ENCODE measurements around the gene CIAO2B. TPM values are rescaled to one million over a fixed set of nuclear protein-coding genes. Genes with fewer than 3 reads are reported as not detected.

Gene CIAO2B
- total RNA-seq, 4 donors from 2014 or later: 15.3 to 93.8 (median 51.6) TPM

GRCh38 chr16:66908762-66909559 lies 25.2 kb downstream of the CIAO2B start:
- no peak overlapping the region for H3K27ac ChIP-seq
- in situ Hi-C loops (cut with MboI; ENCODE audit: low pct_ligation_motif_present in 1 of 4, low pct_unique_long_range_greater_than_20kb in 1 of 4, low sequenced_read_pairs in 3 of 4) (no loop called here), intact Hi-C loops (cut with DNase I; ENCODE audit: low total_unique reads) (no loop called here)
- H3K36me3 ChIP-seq: no peaks in the 10 kb centered on the region
- TF ChIP-seq POLR2AphosphoS5 (IDR thresholded peaks at IDR 0.05) (no peak), EP300 (IDR thresholded peaks at IDR 0.05; ENCODE audit: low read depth) (no peak), POLR2A (IDR thresholded peaks at IDR 0.05) (no peak), CTCF (IDR thresholded peaks at IDR 0.05) (no peak)
- DNase-seq: no peak
- H3K9me3 ChIP-seq: no peaks in the 10 kb centered on the region
- H3K27me3 ChIP-seq: no peaks in the 10 kb centered on the region
- H3K4me3 ChIP-seq: no peak overlapping the region
- H3K4me1 ChIP-seq: peaks cover 10 to 21% (median 15%) of the 10 kb centered on the region in 4 donors
- WGBS, 2 donors (ENCODE audit: low coverage in 1 of 2): 87 to 88% methylated on average over 3 to 14 of the region's 14 CpGs

- no peak overlapping the region for H3K4me3 ChIP-seq
- H3K4me1 ChIP-seq: peaks cover 14 to 24% (median 17%) of the 10 kb centered on the region in 4 donors
- no peaks in the 10 kb centered on the region for H3K36me3 ChIP-seq
- intact Hi-C loops (cut with DNase I; ENCODE audit: low total_unique reads): no loop called here
- WGBS, 2 donors (ENCODE audit: low coverage in 1 of 2): 95% methylated on average over 3 of the region's 3 CpGs; no CpG with 5 or more reads in 1 of the 2 donors
- H3K27ac ChIP-seq: no peak overlapping the region
- H3K9me3 ChIP-seq: no peaks in the 10 kb centered on the region
- DNase-seq: no peak
- TF ChIP-seq CTCF (IDR thresholded peaks at IDR 0.05) (no peak), POLR2AphosphoS5 (IDR thresholded peaks at IDR 0.05) (no peak), EP300 (IDR thresholded peaks at IDR 0.05; ENCODE audit: low read depth) (no peak), POLR2A (IDR thresholded peaks at IDR 0.05) (no peak)
- no peaks in the 10 kb centered on the region for H3K27me3 ChIP-seq
- in situ Hi-C loops (cut with MboI; ENCODE audit: low pct_ligation_motif_present in 1 of 4, low pct_unique_long_range_greater_than_20kb in 1 of 4, low sequenced_read_pairs in 3 of 4): no loop called here
These were observed 26.1 kb downstream of the CIAO2B start for GRCh38 chr16:66908116-66908515.

GRCh38 chr16:66906916-66907836 lies 27.0 kb downstream of the CIAO2B start:
- Histone ChIP-seq H3K27me3 (no peaks in the 10 kb centered on the region), H3K4me3 (no peak overlapping the region), H3K9me3 (no peaks in the 10 kb centered on the region), H3K27ac (no peak overlapping the region), H3K36me3 (no peaks in the 10 kb centered on the region), H3K4me1 (peaks cover 14 to 33% (median 21%) of the 10 kb centered on the region in 4 donors)
- TF ChIP-seq POLR2A (IDR thresholded peaks at IDR 0.05): no peak
- TF ChIP-seq CTCF (IDR thresholded peaks at IDR 0.05): no peak
- no peak for TF ChIP-seq POLR2AphosphoS5 (IDR thresholded peaks at IDR 0.05)
- TF ChIP-seq EP300 (IDR thresholded peaks at IDR 0.05; ENCODE audit: low read depth): no peak
- intact Hi-C loops (cut with DNase I; ENCODE audit: low total_unique reads) (no loop called here), in situ Hi-C loops (cut with MboI; ENCODE audit: low pct_ligation_motif_present in 1 of 4, low pct_unique_long_range_greater_than_20kb in 1 of 4, low sequenced_read_pairs in 3 of 4) (no loop called here)
- DNase-seq: no peak
- 78% methylated on average over 7 of the region's 7 CpGs; no CpG with 5 or more reads in 1 of the 2 donors for WGBS, 2 donors (ENCODE audit: low coverage in 1 of 2)
